H54 (cell line): Measurements from ENCODE around the gene FMO4.
"Not testable (repeated sequence)": the region's sequence is repeated elsewhere in the genome, so short reads cannot be mapped to it uniquely, and the experiment has no call there.

ENCODE experiments used
- DNase-seq: peaks from one replicate; pipeline ENCODE4 v3.0.0; 2011; ENCODE audit warnings: low spot score, mixed read lengths; ENCODE audit not compliant: insufficient read length
- FAIRE-seq: peaks from 3 replicates; lab custom pipeline; 2011; peaks lifted over from hg19 to GRCh38; lab: Jason Lieb, UNC
- POLR2A ChIP-seq: IDR thresholded peaks from 2 replicates; pipeline ENCODE4 v1.6.1; 2011; ENCODE audit warnings: low read depth, mild to moderate bottlenecking, low read length

Gene FMO4

DNA sequence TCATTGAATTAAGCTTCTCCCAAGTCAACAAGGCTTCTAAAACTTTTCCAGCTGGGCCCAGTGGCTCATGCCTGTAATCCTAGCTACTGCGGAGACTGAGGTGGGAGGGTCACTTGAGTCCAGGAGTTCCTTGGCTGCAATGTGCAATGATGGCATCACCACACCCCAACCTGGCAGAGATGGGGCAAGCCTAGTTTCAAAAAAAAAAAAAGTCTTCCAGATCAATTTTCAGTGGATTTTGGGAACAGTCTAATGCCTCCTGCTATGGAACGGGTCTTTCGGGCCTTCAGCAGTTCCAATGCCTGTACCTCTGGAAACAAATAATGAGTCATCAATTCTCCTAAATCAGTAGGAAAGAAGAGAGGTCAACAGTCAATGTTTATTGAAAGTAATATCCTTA lies 38.0 kb downstream of the FMO4 start:
- FAIRE-seq: no peak
- TF ChIP-seq POLR2A: no peak
- DNase-seq: no peak

DNA sequence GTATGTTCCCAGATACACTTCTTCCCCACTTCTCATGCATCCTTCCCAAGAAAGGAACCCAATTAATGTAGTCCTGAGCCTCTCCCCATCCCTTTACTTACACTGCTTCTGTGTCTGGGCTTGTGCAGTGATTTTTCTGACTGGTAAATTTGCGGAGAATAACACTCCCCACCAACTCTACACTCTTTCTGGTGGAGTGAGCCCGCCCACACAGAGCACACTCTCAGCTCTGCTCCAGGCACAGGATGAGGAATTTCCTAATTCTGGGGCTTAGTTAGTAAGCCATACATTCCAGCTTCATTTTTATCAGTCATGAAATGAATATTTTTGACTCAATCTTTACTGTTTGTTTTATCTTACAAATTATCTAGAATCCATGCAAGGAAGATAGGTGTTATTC lies 38.6 kb downstream of the FMO4 start:
- DNase-seq (no peak), FAIRE-seq (no peak)
- no peak for TF ChIP-seq POLR2A

DNA sequence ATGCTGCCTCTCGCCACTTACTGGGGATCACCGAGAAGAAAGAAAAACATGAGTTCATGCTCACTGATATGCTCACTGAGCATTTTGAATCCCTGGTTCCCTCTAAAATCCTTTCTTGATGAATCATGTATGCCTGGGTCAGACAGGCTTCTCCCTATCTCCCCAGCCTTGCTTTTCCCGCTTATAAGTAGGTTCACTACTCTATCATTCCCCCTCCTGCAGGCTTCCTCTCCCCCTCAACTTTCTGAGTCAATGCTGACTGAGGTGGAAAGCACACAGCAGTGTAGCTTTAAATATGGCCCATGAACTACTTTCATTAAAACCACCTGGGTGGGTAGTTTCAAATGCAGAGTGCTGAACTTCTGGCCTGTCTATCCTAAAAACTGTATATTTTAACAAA lies 41.7 kb downstream of the FMO4 start:
- TF ChIP-seq POLR2A: no peak
- FAIRE-seq (peak; percentile 64), DNase-seq (peak; percentile 45)

DNA sequence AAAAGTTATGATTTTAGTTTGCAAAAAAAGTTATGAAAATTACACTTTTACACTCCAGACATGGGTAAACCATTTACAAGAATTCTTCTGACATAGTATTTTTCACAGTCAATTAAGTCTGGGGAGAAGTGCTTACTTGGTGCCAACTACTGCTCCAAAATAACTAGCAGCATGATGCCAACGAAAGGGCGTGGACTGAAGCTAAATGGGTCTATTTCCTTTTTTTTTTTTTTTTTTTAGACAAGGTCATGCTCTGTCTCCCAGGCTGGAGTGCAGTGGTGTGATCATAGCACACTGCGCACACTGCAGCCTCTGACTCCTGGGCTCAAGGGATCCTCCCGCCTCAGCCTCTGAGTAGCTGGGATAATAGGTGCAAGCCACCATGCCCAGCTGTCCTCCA lies 43.2 kb downstream of the FMO4 start:
- DNase-seq: no peak
- TF ChIP-seq POLR2A: no peak
- FAIRE-seq: no peak

DNA sequence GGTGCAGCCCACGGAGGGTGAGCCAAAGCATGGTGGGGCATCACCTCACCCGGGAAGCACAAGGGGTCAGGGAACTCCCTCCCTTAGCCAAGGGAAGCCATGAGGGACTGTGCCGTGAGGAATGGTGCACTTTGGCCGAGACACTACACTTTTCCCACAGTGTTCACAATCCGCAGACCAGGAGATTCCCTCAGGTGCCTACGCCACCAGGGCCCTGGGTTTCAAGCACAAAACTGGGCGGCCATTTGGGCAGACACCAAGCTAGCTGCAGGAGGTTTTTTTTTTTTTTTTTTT lies 45.3 kb downstream of the FMO4 start:
- DNase-seq, FAIRE-seq: not testable (repeated sequence)

DNA sequence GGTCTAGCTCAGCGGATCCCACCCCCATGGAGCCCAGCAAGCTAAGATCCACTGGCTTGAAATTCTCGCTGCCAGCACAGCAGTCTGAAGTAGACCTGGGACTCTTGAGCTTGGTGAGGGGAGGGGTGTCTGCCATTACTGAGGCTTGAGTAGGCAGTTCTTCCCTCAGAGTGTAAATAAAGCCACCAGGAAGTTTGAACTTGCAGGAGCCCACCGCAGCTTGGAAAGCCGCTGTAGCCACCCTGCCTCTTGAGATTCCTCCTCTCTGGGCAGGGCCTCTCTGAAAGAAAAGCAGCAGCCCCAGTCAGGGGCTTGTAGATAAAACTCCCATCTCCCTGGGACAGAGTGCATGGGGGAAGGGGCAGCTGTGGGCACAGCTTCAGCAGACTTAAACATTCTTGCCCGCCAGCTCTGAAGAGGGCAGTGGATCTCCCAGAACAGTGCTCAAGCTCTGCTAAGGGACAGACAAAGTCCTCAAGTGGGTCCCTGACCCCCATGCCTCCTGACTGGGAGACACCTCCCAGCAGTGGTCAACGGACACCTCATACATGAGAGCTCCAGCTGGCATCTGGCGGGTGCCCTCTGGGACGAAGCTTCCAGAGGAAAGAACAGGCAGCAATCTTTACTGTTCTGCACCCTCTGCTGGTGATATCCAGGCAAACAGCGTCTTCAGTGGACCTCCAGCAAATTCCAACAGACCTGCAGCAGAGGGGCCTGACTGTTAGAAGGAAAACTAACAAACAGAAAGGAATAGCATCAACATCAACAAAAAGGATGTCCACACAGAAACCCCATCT lies 45.9 kb downstream of the FMO4 start:
- DNase-seq, FAIRE-seq: not testable (repeated sequence)

DNA sequence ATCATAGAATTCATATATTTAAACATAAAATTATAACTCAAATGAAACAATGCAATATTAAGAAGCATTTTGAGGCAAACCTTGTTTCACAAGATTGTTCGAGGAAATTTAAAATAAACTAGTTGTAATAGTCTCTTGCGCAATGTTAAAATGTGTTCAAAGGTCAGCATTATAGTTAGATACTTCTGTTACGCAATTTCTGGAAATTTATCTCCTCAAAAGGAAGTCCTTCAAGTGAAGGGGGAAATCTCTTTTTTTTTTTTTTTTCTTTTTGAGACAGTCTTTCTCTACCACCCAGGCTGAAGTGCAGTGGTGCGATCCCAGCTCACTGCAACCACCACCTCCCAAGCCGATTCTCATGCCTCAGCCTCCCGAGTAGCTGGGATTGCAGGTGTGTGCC lies 52.1 kb downstream of the FMO4 start:
- no peak for FAIRE-seq
- TF ChIP-seq POLR2A: no peak
- DNase-seq: no peak

DNA sequence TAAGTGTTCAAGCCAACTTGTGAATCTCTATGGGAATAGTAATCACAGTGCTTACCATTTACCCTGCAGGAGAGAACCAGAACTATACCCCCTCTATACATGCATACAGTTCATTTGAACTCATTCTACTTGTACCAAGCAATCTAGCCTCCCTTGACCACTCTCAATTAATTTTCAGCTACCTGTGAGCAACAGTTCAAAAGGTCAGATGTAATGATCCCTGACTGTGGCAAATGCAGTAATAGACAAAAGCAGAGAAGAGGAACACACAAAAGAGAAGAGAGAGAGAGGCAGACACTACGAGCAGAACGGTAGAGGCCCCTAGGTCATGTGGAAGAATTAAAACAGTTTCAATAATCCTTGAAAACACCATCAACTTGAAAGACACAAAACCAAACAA lies 52.8 kb downstream of the FMO4 start:
- FAIRE-seq (no peak), DNase-seq (no peak)
- no peak for TF ChIP-seq POLR2A

DNA sequence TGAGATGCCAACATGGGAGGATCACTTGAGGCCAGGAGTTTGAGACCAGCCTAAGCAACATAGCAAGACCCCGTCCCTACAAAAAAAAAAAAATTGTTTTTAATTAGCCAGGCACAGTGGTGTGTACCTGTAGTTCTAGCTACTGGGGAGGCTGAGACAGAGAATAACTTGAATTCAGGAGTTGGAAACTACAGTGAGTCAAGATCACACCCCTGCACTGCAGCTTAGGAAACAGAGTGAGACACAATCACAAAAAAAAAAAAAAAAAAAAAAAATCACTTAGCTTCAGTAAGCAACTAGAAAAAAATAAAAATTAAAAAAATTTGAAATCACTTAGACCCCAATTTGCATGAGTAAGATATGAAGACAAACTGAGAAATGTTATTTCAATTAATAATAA lies 53.5 kb downstream of the FMO4 start:
- DNase-seq (no peak), FAIRE-seq (no peak)
- TF ChIP-seq POLR2A: no peak

DNA sequence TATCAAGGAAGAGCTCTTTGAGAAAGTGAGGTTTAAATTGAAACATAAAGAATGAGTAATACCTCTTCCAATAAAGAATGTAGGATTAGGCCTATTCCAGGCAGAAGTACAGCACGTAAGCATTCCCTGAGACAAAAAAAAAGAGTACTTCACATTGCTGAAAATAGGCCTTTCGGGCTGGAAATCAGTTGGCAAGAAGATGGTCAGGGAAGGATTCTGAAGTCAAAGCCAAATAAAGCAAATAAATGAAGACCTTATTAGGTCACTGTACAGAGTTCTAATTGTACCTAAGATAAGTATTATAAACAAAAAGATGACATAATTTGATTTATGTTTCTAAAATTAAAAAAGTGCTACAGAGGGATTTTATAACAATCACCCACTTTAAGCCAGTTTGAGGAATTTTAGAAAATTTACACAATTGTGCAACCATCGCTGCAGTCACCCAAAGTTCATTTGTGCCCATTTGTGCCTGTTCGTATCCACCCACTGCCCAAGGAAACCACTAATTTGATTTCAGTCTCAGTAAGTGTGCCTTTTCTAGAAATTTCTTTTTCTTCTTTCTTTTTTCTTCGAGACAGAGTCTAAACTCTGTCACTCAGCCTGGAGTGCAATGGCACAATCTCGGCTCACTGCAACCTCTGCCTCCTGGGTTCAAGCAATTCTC lies 58.6 kb downstream of the FMO4 start:
- no peak for TF ChIP-seq POLR2A
- DNase-seq (no peak), FAIRE-seq (no peak)

DNA sequence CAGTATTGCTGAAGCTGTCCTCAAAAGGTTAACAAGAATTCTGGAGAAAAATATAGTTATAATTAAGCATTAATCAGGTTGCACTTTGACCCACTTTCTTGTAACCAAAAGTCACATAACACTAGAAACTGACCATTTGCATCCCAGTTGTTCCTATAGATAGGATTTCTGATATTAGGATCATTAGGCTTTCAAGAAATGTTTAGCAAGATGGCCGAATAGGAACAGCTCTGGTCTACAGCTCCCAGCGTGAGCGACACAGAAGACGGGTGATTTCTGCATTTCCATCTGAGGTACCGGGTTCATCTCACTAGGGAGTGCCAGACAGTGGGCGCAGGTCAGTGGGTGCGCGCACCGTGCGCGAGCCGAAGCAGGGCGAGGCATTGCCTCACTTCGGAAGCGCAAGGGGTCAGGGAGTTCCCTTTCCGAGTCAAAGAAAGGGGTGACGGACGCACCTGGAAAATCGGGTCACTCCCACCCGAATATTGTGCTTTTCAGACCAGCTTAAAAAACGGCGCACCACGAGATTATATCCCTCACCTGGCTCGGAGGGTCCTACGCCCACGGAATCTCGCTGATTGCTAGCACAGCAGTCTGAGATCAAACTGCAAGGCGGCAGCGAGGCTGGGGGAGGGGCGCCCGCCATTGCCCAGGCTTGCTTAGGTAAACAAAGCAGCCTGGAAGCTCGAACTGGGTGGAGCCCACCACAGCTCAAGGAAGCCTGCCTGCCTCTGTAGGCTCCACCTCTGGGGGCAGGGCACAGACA lies 59.6 kb downstream of the FMO4 start:
- FAIRE-seq: not testable (repeated sequence)

DNA sequence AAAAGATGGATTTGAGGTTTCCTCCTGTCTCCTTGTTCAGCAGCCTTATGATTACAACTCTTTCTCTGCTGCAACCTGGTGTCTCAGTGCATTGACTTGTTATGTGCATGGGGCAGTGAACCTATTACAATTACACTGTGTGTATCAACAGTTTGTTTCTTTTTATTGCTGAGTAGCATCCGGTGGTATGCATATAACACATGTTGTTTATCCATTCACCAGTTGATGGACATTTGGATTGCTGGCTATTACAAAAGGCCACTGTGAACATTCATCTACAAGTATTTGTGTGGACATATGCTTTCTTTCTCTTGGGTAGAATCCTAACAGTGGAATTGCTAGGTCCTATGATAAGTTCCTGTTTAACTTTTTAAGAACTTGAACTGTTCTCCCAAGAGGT lies 65.9 kb downstream of the FMO4 start:
- no peak for DNase-seq
- no peak for FAIRE-seq

More for the DNA sequence above, 59.6 kb downstream of the FMO4 start:
- not testable (repeated sequence) for DNase-seq

DNA sequence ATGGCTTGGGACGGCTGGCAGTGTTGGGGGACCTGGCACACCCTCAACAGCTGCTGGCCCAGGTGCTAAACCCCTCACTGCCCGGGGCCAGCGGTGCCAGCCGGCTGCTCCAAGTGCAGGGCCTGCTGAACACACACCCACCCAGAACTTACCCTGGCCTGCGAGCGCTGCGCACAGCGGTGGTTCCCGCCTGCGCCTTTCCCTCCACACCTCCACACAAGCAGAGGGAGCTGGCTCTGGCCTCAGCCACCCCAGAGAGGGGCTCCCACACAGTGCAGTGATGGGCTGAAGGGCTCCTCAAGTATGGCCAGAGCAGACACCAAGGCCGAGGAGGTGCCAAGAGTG lies 67.9 kb downstream of the FMO4 start:
- DNase-seq: no peak
- no peak for TF ChIP-seq POLR2A
- FAIRE-seq: no peak

More for the DNA sequence above, 65.9 kb downstream of the FMO4 start:
- TF ChIP-seq POLR2A: no peak

DNA sequence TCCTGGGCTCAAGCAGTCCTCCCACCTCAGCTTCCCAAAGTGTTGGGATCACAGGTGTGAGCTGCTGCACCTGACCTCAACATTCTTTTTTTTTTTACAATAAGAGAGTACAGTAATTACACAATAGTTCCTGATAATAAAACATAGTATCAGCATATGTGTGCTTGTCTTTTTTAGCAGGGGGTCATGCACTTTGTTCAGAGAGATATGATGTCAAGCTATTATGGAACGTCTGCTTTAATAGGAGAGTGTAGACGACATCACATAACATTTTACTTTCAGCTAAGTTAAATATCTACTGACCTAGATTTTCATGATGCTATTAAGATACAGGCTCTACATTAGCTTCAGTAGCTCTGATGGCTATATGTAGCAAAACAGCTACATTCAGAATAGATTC lies 70.5 kb downstream of the FMO4 start:
- FAIRE-seq (no peak), DNase-seq (no peak)
- TF ChIP-seq POLR2A: no peak

DNA sequence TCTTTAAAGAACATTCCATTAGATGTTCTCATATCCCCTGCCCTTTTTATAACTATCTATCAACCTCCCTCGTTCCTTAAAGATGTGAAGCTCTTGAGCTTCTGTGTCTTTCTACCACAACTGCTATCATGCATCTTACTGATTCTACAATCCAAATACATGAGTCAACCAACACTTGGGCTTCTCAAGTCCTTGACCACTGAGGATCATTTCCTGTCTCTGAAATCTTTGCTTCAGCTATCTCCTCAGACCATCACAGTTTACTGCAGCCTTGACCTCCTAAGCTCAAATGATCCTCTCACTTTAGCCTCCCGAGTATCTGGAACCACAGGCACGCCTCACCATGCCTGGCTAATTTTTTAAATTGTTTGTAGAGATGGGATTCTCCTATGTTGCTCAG lies 75.2 kb downstream of the FMO4 start:
- FAIRE-seq (no peak), DNase-seq (no peak)
- no peak for TF ChIP-seq POLR2A

DNA sequence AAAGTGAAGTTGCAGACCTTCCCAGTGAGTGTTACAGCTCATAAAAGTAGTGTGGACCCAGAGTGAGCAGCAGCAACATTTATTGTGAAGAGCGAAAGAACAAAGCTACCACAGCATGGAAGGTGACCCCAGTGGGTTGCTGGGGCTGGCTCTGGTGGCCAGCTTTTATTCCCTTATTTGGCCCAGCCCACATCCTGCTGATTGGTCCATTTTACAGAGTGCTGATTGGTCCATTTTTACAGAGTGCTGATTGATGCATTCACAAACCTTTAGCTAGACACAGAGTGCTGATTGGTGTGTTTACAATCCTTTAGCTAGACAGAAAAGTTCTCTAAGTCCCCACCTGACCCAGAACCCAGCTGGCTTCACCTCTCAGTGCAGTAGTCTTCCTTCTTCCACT lies 76.8 kb downstream of the FMO4 start:
- not testable (repeated sequence) for FAIRE-seq, DNase-seq
